Chondrocyte (in vitro differentiated cells): ENCODE data around the gene SLC25A41. TPM values are rescaled to one million over a fixed set of nuclear protein-coding genes. Genes with fewer than 3 reads are reported as not detected.

Experiments
- DNase-seq: peaks from one replicate; pipeline ENCODE4 v3.0.0; 2021; ENCODE audit warnings: mixed read lengths, low spot score
- H3K27ac Mint-ChIP-seq: one replicate; pipeline ENCODE4 v1.8.0; 2021; ENCODE audit warnings: mild to moderate bottlenecking, moderate library complexity, mixed read lengths; ENCODE audit not compliant: unreplicated experiment
- H3K27me3 Mint-ChIP-seq: 2 replicates; pipeline ENCODE4 v1.8.0; 2021; ENCODE audit warnings: low read depth, mixed read lengths
- H3K36me3 Mint-ChIP-seq: 2 replicates; pipeline ENCODE4 v1.8.0; 2021; ENCODE audit warnings: low read depth, mixed read lengths
- H3K4me1 Mint-ChIP-seq: 2 replicates; pipeline ENCODE4 v1.8.0; 2021; ENCODE audit warnings: low read depth, mild to moderate bottlenecking, mixed read lengths
- H3K4me3 Mint-ChIP-seq: one replicate; pipeline ENCODE4 v1.8.0; 2021; ENCODE audit warnings: mild to moderate bottlenecking, moderate library complexity, mixed read lengths; ENCODE audit not compliant: unreplicated experiment
- H3K9me3 Mint-ChIP-seq: 2 replicates; pipeline ENCODE4 v1.8.0; 2021; ENCODE audit warnings: low read depth, mixed read lengths
- total RNA-seq: library from RNA; stranded (reverse); gene quantifications from 3 replicates; pipeline ENCODE4 v1.2.1, GENCODE V29; 2021
- TF ChIP-seq, protein P1 (sequence below): fragments of 200-600 bp; sonication (generic); IDR thresholded peaks from 2 replicates; pipeline ENCODE4 v1.5.0; 2021; ENCODE audit warnings: antibody characterized with exemption, mild to moderate bottlenecking, moderate library complexity

SLC25A41 gene
- total RNA-seq, 1 donor from 2014 or later, result 0.20 TPM

- DNase-seq, result no peak
- H3K27me3 Mint-ChIP-seq, result peaks cover 11% of the 10 kb centered on the region
- peak within 1 kb of the TSS; percentile 83 for H3K27ac Mint-ChIP-seq
- H3K9me3 Mint-ChIP-seq, result peaks cover 3% of the 10 kb centered on the region
- peak within 1 kb of the TSS; percentile 88 for H3K4me3 Mint-ChIP-seq
- peaks cover 8% of the 10 kb centered on the region for H3K36me3 Mint-ChIP-seq
- TF ChIP-seq, protein P1, sequence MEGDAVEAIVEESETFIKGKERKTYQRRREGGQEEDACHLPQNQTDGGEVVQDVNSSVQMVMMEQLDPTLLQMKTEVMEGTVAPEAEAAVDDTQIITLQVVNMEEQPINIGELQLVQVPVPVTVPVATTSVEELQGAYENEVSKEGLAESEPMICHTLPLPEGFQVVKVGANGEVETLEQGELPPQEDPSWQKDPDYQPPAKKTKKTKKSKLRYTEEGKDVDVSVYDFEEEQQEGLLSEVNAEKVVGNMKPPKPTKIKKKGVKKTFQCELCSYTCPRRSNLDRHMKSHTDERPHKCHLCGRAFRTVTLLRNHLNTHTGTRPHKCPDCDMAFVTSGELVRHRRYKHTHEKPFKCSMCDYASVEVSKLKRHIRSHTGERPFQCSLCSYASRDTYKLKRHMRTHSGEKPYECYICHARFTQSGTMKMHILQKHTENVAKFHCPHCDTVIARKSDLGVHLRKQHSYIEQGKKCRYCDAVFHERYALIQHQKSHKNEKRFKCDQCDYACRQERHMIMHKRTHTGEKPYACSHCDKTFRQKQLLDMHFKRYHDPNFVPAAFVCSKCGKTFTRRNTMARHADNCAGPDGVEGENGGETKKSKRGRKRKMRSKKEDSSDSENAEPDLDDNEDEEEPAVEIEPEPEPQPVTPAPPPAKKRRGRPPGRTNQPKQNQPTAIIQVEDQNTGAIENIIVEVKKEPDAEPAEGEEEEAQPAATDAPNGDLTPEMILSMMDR, result no peak
- H3K4me1 Mint-ChIP-seq, result peaks cover 18% of the 10 kb centered on the region
These were observed 25.9 kb upstream of the SLC25A41 start, which contains the start of gene SLC25A23 for GRCh38 chr19:6459262-6460098. Gene SLC25A23 (minus strand): TSS chr19:6459792. CDS start chr19:6459628, 164 bp downstream.

DNA sequence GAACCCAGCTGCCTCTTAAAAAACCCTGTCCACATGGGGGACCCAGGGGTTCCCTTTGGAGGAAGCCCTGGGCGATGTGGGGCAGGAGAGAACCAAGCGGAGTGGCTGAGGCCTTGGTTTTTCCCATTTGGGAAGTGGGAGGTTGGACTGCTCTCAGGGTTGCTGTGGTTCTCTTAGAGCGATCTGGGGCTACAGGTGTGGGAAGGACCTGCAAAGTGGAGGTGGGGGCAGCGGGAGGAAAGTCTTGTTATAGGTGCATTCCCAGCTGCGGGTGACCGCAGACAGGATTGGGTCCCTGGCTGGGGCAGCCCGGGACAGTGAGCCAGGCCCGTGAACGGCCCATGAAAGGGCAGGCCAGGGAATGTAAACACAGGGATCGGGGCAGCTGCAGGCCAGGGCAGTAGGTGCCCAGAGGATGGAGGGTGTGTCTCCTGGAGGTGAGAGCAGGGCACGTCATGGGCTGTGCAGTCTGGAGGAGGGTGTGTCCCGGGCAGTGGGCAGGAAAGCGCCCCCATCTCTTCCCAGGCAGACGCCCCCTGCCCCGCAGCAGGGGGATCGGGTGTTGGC is 25.2 kb upstream of the SLC25A41 start:
- DNase-seq, result no peak
- H3K4me1 Mint-ChIP-seq, result peaks cover 18% of the 10 kb centered on the region
- peaks cover 8% of the 10 kb centered on the region for H3K27me3 Mint-ChIP-seq
- TF ChIP-seq, protein P1, result no peak
- H3K36me3 Mint-ChIP-seq, result peaks cover 13% of the 10 kb centered on the region
- peak overlapping the region; percentile 88 for H3K4me3 Mint-ChIP-seq
- peaks cover 6% of the 10 kb centered on the region for H3K9me3 Mint-ChIP-seq
- peak overlapping the region; percentile 32 for H3K27ac Mint-ChIP-seq

- H3K9me3 Mint-ChIP-seq, result peaks cover 9% of the 10 kb centered on the region
- H3K36me3 Mint-ChIP-seq, result peaks cover 17% of the 10 kb centered on the region
- H3K27me3 Mint-ChIP-seq, result peaks cover 7% of the 10 kb centered on the region
- no peak for DNase-seq
- TF ChIP-seq, protein P1, result no peak
- H3K27ac Mint-ChIP-seq, result peak overlapping the region; percentile 32
- peaks cover 18% of the 10 kb centered on the region for H3K4me1 Mint-ChIP-seq
- H3K4me3 Mint-ChIP-seq, result peak overlapping the region; percentile 88
These were observed 24.6 kb upstream of the SLC25A41 start for GRCh38 chr19:6457958-6458694.

- TF ChIP-seq, protein P1, result no peak
- Mint-ChIP-seq H3K4me1 (peaks cover 18% of the 10 kb centered on the region), H3K36me3 (peaks cover 25% of the 10 kb centered on the region), H3K27ac (no peak overlapping the region), H3K4me3 (no peak overlapping the region), H3K9me3 (peaks cover 9% of the 10 kb centered on the region), H3K27me3 (no peaks in the 10 kb centered on the region)
- no peak for DNase-seq
These were observed 22.4 kb upstream of the SLC25A41 start for GRCh38 chr19:6455924-6456323.
